ENCODE data around the gene RING1.

The RING1 gene

GRCh38 chr6:33193619-33194018, 14.7 kb upstream of the RING1 start:
- DNase-seq: no peak

DNA sequence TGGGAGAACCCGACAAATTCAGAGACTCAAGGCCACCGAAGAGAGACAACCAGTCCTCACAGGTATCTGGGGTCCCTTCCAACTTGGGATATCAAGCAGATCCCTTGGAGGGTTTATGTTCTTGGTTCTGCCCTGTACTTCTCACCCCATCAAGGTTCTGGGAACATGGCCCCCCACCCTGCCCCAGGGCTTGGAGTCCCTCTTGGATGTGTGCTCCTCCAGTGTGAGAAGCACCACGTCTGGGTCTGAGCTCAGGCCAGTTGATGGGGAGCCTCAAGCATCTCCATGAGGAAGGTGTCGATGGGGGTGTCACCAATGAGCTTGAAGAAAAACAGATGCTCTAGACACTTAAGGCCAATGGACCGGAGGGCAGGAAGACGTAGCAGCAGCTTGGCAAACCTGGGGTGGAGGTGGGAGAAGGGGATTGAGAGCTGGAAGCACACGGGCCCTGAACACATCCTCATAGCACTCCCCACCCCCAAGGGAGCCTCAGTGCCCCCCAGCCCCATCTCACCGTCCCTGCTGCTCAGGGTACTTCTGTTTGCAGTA, 13.8 kb upstream of the RING1 start:
- no peak for DNase-seq

DNA sequence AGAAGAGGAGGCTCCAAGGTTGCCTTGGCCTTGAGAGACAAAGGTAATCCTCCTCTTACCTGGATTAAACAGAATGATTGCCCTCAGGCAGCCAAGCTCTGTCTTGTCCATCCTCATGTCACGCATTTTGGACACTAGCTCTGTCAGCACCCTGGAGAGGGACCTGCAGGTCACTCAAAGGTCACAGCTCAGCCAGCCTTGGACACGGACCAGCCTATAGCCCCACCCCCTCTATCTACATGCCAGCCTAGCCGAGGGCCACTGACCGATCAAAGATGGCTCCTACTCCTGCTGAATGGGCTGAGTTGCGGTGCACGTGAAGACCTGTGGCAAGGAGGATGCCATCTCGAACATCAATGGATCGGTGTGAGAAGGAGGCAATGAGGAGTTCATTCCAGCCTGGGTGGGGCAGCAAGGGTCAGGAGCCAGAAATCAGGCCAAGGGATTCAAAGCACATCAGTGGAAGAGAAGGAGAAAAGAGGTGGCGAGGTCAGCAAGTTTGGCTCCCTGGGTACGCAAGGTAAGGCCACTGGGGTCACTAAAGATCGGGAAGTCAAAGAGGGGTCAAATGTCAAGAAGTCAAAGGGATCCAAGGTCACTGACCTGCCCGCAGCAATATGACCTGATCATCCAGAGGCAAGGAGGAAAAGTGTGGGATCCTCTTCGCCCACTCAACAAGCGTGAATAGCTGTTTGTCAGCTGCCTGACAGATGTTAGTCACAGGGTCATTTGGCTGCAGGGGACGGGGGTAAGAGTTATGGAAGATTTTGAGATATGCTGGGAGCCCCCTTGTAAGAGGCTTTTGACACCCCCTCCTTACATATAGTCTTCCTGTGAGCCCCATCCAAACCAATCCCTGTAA, 12.8 kb upstream of the RING1 start:
- DNase-seq: no peak

DNA sequence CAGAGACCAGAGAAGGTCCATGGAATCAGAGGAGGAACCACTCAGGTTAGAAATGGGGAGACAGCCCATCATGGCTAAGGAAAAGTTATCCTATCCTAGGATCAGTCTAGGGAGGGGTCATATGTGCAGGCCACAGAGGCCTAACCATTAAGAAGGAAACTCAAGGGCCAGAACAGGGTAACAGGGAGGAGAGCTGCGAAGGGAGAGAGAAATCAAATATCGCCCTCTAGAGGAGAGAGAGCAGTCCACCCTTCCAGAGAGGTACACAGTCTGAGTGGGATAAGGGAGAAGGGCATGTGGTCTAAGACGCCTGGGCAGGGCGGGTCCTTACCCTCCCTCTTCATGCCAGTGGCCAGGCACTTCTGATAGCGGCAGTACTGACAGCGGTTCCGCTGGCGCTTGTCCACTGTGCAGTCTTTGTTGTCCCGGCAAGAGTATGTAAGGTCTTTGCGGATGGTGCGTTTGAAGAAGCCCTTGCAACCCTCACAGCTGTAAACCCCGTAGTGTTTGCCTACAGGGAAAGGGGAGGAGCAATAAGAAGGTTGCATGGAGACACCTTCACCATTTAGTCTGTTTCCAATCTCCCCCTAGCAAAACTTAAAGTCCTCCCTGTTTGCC, 10.8 kb upstream of the RING1 start:
- no peak for DNase-seq

DNA sequence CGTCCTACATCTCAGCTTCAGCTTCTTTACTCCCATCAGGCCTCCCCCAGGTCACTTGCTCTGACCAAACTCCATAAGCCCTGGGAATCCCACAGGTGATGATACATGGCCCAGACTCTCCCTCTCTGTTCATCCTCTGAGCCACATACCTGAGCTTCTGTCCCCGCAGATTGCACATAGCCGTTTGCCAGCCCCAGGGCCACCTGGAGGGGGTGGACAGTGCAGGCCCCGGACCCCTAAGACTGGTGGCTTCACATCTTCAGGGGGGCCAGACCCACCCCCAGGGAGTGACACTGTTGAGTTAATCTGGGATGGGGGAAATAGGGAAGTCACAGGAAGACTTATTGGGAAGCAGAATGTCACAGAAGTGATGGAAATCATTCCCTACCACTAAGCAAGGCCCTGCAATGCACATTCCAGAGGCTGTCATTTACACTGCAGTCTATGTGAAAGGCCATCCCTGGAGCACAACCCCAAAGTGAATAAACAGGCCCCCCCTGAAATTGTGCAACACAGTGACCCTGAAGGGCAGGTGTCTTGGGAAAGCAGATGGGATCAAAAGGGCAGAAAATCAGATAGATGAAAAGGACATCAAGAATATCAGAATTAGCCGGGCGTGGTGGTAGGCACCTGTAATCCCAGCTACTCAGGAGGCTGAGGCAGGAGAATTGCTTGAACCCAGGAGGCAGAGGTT, 10.0 kb upstream of the RING1 start:
- no peak for DNase-seq

DNA sequence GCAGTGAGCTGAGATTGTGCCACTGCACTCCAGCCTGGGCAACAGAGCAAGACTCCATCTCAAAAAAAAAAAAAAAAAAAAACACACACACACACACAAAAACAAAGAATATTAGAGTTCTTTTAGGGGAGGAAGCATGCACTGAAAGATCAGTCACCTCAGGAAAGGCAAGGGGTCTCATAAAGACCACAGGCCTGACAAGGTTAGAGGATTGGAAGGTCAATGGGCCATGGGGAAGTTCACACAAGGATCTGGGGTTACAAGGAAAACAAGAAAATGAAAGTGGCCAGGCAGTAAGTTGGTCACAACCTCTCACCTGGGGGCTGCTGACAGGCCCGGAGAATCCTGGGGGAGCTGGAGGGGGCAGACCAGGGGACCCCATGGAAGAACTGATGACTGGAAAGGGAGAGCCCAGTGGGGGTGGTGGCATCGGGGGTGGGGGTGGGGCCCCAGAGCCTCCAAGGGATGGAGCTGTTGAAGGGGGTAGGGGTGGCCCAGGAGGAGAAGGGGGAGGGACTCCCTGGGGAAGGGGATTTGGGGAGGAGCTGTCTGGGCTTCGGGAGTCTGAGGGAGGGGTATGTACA, 9.4 kb upstream of the RING1 start:
- DNase-seq: no peak

DNA sequence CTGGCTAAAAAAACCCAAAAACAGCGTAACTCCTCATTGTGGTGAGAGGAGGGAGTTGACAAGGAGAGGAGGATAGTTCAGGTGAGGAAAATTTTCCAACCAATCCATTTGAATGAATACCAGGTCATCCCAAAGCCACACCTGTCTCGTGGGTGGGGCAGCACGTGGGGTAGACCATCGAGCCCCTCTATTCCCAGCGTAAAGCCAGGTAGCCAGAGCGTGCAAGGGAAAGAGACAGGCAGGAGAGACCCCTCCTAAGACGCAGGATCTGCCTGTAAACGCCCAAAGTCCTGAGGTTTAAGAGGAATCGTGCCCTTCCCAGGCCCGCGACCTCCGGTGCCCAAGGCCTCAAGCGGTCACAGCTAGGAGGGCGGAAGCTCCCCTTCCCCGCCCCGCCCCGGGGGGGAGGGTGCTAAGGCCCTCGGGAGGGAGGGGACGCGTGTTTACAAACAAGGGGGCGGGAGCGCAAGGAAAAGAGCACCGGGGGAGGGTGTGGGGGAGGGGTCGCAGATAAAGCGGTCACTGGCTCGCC, 8.5 kb upstream of the RING1 start:
- DNase-seq: peak; percentile 77

DNA sequence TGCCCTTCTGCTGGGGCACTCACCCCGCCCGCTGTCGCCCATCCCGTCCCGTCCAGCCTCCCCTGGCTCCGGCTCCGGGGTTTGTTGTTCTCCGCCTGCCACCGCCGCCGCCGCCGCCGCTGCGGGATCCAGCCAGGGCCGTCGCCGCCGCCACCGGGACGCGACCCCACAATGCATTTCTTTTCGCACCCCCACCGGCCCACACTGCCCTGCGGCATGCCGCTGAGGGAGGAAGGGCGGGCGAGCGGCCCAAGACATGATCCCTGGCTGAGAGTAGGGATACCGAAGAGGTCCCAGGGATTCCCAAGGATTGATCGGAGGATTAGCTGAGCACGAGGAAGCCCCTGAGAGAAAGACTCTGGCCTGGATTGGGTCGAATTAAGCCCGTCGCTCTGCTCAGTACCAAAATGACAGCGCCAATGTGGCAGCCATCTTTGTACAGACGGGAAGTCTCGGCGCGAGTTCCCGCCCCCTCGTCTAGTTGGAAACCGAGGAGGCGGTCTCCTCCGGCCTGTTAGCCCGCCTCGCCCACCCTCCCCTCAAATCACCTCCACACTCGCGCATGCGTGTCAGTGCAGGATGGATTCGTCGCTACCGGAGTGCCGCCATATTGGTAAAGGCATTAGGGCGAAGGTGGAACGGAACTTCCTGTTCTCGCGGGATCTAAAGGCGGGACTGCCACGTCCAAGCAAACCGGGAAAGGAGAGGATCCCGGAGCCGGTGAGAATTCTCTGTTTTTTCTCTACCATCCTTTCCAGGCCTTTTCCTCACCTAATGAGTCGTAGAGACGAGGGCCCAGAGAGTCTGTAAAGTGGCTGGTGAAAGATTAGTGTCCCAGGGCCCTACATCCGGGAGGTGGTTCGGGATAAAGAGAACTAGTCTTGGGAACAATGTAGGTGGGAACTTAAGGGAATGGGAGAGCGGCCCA, 7.8 kb upstream of the RING1 start, which contains the start of the genes RXRB and SLC39A7:
TSS of gene RXRB (minus strand) at position 447 of the 928 bp plus-strand sequence. CDS start at position 258, 189 bp downstream.
TSS of gene SLC39A7 (plus strand) at position 649 of the 928 bp plus-strand sequence. CDS start 379 bp downstream, outside the sequence.
- peak; percentile 98 for DNase-seq

DNA sequence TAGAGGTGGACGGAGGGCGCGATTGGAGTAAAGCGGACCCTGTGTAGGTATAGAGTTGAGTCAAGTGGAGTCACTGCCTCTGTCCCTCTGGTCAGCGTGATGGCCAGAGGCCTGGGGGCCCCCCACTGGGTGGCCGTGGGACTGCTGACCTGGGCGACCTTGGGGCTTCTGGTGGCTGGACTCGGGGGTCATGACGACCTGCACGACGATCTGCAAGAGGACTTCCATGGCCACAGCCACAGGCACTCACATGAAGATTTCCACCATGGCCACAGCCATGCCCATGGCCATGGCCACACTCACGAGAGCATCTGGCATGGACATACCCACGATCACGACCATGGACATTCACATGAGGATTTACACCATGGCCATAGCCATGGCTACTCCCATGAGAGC, 7.2 kb upstream of the RING1 start:
- no peak for DNase-seq

- no peak for DNase-seq
Measured at GRCh38 chr6:33201935-33202334, 6.4 kb upstream of the RING1 start.

- DNase-seq: no peak
Measured at GRCh38 chr6:33202799-33203198, 5.5 kb upstream of the RING1 start.

DNA sequence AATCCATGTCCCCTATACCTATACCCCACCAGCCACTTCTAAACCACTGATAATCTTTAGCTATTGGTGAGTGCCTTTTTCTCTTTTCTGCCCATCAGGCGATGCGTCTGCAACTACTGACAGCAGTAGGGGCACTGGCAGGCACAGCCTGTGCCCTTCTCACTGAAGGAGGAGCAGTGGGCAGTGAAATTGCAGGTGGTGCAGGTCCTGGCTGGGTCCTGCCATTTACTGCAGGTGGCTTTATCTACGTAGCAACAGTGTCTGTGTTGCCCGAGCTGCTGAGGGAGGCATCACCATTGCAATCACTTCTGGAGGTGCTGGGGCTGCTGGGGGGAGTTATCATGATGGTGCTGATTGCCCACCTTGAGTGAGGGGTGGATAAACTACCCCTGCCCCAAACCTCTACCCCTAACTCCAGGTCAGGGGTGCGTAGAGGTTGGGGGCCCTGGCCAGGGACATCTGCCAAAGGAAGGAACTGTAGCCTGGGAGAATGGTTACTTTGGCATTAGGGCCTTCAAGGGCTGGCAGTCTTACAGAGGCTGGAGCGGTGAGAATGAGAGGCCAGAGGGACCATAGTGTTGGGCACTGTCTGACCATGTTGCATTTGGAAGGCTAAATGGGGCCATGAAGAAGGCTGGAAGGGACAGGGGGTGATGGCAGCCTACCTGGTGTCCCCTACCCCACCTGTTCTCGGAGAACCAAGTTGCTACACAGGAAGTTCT, 4.7 kb upstream of the RING1 start:
- DNase-seq: no peak

DNA sequence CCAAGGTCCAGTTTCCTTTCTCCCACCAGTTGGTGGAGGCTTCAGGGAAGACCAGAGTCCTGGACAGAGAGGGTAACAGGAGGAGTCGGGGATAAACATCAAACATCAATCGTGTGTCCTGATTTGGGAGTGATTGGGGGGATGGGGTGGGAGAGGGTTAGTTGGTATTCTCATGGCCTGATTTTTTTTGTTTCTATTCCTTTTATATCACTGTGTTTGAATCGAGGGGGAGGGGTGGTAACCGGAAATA, 4.2 kb upstream of the RING1 start:
- DNase-seq: no peak

- DNase-seq: peak; percentile 75
Measured at GRCh38 chr6:33204415-33205190, 3.7 kb upstream of the RING1 start, which contains the start of gene HSD17B8. TSS of gene HSD17B8 (plus strand) at chr6:33204655. CDS start at chr6:33204669, 14 bp downstream.

- no peak for DNase-seq
Measured at GRCh38 chr6:33205191-33206026, 2.9 kb upstream of the RING1 start.

GRCh38 chr6:33206027-33206863, 2.1 kb upstream of the RING1 start:
- DNase-seq: no peak

GRCh38 chr6:33206864-33207551, 1.3 kb upstream of the RING1 start:
- no peak for DNase-seq
